DOHH2 (cell line): ENCODE data around the gene DCUN1D3.

Experiments used
- CTCF ChIP-seq: fragments of 200-600 bp; sonication (generic); IDR thresholded peaks from one replicate; pipeline ENCODE4 v1.5.1; 2014; ENCODE audit warnings: antibody characterized with exemption, mild to moderate bottlenecking, low read depth, low read length; ENCODE audit not compliant: poor library complexity, severe bottlenecking
- EZH2phosphoT487 ChIP-seq: fragments of 200-600 bp; sonication (generic); IDR thresholded peaks from 2 replicates; pipeline ENCODE4 v1.6.1; 2017; ENCODE audit warnings: borderline replicate concordance, mild to moderate bottlenecking, antibody characterized with exemption, low read length, moderate library complexity, mixed read lengths

GRCh38 chr16:20901068-20901435 is 894 bp upstream of the DCUN1D3 start:
- TF ChIP-seq CTCF (no peak), EZH2phosphoT487 (no peak)
